Lower lobe of right lung (tissue), 2 donors: Measurements from ENCODE around the gene DCP1B. TPM values are rescaled to one million over a fixed set of nuclear protein-coding genes. Genes with fewer than 3 reads are reported as not detected.

Source experiments
- ATAC-seq, 2 donors: fragments of 200-7000 bp; cut with Tn5 transposase; one replicate each; pipeline ENCODE4 v1.9.1; 2020 to 2022; ENCODE audit warnings: mild to moderate bottlenecking in 2 of 2, moderate library complexity in 2 of 2
- DNase-seq: peaks from one replicate; pipeline ENCODE4 v3.0.0-alpha.2; 2020
- H3K27ac ChIP-seq: fragments of 200-600 bp; one replicate; pipeline ENCODE4 v1.8.0; 2022
- H3K27me3 ChIP-seq: fragments of 200-600 bp; one replicate; pipeline ENCODE4 v1.8.0; 2022; ENCODE audit warnings: low read depth
- H3K36me3 ChIP-seq: fragments of 200-600 bp; one replicate; pipeline ENCODE4 v1.8.0; 2022; ENCODE audit warnings: mild to moderate bottlenecking
- H3K4me1 ChIP-seq: fragments of 200-600 bp; one replicate; pipeline ENCODE4 v1.8.0; 2022
- H3K4me3 ChIP-seq: fragments of 200-600 bp; one replicate; pipeline ENCODE4 v1.8.0; 2022; ENCODE audit warnings: mild to moderate bottlenecking
- H3K9me3 ChIP-seq: fragments of 200-600 bp; one replicate; pipeline ENCODE4 v1.8.0; 2022
- intact Hi-C: fragments of 100-400 bp; cut with DNase I; formaldehyde crosslinking; loops from one replicate; pipeline ENCODE4 v1.11.0; 2022
- total RNA-seq: library from RNA; stranded (reverse); fragmentation: NEBNext Ultra II Directional; extraction: Animal tissue kit (Norgen Biotek cat#: 25700); gene quantifications from one replicate; pipeline ENCODE4 v1.2.1, GENCODE V29; 2021
- TF ChIP-seq, protein P1 (sequence below): fragments of 200-600 bp; IDR thresholded peaks from one replicate; pipeline ENCODE4 v1.8.0; 2022; ENCODE audit warnings: antibody characterized with exemption, mild to moderate bottlenecking
- donor health status: DM: no; HTN: yes; CAD: no; lungs with severe emphysema.

DCP1B gene
- total RNA-seq, 1 donor from 2014 or later, result 12.4 TPM

DNA sequence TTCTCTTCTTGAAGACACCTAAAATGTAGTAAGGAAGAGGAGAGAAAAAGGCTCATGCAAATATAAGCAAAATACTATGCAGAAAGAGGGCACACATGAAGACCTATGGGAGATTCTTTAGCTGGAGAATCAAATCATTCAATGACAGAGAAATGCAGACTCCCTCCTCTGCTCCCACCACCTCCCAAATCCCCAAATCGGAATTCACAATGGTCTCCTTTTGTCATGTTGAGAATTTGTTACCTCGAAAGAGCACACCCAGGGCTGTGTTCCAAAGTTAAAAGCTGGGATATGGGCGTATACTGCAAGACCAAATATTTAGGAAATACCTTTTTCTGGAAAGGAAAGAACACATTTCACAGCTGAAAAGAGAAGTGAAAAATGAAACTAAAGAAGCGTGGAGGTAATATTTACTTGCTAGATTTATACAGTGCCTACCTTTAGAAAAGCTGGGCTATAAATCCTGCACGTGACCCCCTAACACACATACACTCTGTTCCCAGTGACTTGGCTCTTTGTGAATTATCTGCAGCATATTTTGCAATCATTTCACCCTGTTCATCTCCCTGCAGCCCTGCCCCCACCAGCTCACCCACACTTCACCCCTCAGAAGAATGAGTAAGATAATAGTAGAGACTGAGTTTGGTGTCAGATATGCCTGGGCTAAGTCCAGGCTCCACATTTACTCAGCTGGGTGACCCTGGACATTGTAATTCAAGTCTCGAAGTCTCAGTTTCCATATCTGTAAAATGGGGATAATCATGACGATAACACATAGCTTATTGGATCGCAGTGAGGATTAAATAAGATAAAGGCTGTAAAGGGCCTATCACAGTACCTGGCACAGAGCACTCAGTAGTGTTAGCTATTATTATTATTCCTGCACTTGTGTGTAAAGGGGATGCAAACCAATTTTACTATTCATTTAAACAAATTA lies 45.6 kb upstream of the DCP1B start:
- TF ChIP-seq, protein P1, sequence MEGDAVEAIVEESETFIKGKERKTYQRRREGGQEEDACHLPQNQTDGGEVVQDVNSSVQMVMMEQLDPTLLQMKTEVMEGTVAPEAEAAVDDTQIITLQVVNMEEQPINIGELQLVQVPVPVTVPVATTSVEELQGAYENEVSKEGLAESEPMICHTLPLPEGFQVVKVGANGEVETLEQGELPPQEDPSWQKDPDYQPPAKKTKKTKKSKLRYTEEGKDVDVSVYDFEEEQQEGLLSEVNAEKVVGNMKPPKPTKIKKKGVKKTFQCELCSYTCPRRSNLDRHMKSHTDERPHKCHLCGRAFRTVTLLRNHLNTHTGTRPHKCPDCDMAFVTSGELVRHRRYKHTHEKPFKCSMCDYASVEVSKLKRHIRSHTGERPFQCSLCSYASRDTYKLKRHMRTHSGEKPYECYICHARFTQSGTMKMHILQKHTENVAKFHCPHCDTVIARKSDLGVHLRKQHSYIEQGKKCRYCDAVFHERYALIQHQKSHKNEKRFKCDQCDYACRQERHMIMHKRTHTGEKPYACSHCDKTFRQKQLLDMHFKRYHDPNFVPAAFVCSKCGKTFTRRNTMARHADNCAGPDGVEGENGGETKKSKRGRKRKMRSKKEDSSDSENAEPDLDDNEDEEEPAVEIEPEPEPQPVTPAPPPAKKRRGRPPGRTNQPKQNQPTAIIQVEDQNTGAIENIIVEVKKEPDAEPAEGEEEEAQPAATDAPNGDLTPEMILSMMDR, result no peak
- H3K9me3 ChIP-seq, result no peaks in the 10 kb centered on the region
- no peaks in the 10 kb centered on the region for H3K36me3 ChIP-seq
- peaks cover 11% of the 10 kb centered on the region for H3K4me1 ChIP-seq
- H3K4me3 ChIP-seq, result no peak overlapping the region
- DNase-seq, result no peak
- peaks cover 37% of the 10 kb centered on the region for H3K27me3 ChIP-seq
- intact Hi-C loops, result no loop called here
- ATAC-seq, result no peak
- H3K27ac ChIP-seq, result no peak overlapping the region

DNA sequence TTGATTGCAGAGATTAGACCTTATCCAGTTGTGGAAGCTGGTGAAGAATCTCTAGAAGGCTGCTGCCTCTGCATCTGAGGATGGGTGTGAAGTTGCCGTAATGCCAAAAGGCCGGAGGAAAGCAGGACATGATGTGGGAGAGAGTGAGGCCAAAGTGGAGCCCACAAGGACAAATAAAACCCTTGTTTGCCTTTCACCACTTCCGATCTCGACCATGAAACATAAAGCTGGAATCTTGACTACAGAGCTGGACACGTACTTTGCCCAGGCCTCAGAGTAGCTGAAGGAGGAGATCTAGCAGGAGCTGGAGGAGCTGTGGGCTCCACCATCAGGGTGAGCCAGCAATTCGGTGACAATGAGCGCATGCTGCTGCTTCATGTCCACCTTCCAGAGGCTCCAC lies 43.5 kb upstream of the DCP1B start:
- intact Hi-C loops, result no loop called here
- H3K36me3 ChIP-seq, result no peaks in the 10 kb centered on the region
- H3K9me3 ChIP-seq, result no peaks in the 10 kb centered on the region
- TF ChIP-seq, protein P1, result no peak
- peaks cover 6% of the 10 kb centered on the region for H3K4me1 ChIP-seq
- H3K27me3 ChIP-seq, result peaks cover 26% of the 10 kb centered on the region
- no peak for ATAC-seq
- no peak overlapping the region for H3K4me3 ChIP-seq
- no peak for DNase-seq
- H3K27ac ChIP-seq, result no peak overlapping the region

DNA sequence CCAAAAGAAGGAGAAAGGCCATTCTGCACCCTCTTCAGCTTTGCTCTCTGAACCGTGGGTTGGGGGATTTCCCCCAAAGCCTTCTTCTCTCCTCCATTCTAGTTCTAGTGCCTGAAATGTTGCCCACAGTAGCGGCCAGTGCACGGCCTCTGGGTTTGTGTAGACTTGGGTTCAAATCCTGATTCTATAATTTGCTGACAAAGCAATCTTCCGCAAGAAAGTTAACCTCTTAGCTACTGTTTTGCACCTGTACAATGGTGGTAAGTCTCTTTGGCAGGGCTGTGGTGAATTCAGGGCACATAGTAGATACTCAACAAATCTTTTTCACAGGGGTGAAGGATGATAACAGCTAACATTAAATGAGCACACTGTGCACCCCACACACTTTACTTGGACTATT lies 42.7 kb upstream of the DCP1B start:
- Histone ChIP-seq H3K36me3 (no peaks in the 10 kb centered on the region), H3K27me3 (peaks cover 23% of the 10 kb centered on the region), H3K27ac (no peak overlapping the region), H3K9me3 (no peaks in the 10 kb centered on the region), H3K4me3 (no peak overlapping the region), H3K4me1 (peaks cover 4% of the 10 kb centered on the region)
- TF ChIP-seq, protein P1, result no peak
- intact Hi-C loops, result no loop called here
- no peak for ATAC-seq
- DNase-seq, result no peak

DNA sequence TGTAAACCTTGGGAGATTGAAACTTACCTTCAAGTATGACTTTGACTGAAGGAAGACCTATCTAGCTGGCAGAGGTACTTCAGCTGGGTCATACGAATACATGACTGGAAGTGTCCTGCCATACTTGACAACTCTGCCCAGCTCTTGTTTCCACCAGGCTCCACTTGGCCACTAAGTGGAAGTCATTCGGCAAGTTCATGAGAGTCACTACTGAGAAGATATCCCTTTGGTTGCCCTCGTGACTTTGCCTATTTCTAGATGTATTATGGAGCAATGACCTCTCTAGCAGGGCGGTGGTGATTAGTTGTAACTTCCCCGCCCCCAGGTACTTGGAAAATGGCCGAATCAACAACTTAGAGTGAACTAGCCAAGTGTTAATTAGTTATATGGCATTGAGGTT lies 39.9 kb upstream of the DCP1B start:
- DNase-seq, result no peak
- intact Hi-C loops, result no loop called here

DNA sequence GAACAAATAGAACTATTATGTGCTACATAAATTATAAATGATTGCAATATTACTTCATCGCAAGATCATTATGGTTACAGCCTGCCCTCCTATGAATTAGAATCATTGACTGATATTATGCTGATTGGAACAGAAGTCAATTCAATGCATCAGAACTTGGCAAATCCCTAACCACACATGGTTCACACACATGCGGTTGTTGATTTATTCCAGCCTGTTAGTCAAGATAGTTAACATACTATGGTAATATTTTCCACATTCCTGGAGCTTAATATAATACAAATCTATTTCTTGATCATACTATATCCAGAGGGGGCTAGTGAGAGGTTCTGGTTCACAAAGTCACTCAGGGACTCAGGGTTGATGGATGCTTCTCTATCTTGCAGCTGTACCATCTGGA lies 38.8 kb upstream of the DCP1B start:
- TF ChIP-seq, protein P1, result no peak
- no peak for DNase-seq
- Histone ChIP-seq H3K36me3 (no peaks in the 10 kb centered on the region), H3K4me1 (no peaks in the 10 kb centered on the region), H3K4me3 (no peak overlapping the region), H3K27ac (no peak overlapping the region), H3K9me3 (no peaks in the 10 kb centered on the region), H3K27me3 (peaks cover 6% of the 10 kb centered on the region)
- ATAC-seq, result no peak
- intact Hi-C loops, result no loop called here

More for the DNA sequence above, 39.9 kb upstream of the DCP1B start:
- no peaks in the 10 kb centered on the region for H3K9me3 ChIP-seq
- no peaks in the 10 kb centered on the region for H3K4me1 ChIP-seq
- no peaks in the 10 kb centered on the region for H3K36me3 ChIP-seq
- no peak for ATAC-seq
- no peak overlapping the region for H3K4me3 ChIP-seq
- peaks cover 6% of the 10 kb centered on the region for H3K27me3 ChIP-seq
- H3K27ac ChIP-seq, result no peak overlapping the region
- TF ChIP-seq, protein P1, result no peak
